ENCODE measurements around the gene ZNF75A. TPM values are rescaled to one million over a fixed set of nuclear protein-coding genes. Genes with fewer than 3 reads are reported as not detected.

ZNF75A gene
- total RNA-seq, 1 experiment from 2014 or later, result 15.9 TPM

DNA sequence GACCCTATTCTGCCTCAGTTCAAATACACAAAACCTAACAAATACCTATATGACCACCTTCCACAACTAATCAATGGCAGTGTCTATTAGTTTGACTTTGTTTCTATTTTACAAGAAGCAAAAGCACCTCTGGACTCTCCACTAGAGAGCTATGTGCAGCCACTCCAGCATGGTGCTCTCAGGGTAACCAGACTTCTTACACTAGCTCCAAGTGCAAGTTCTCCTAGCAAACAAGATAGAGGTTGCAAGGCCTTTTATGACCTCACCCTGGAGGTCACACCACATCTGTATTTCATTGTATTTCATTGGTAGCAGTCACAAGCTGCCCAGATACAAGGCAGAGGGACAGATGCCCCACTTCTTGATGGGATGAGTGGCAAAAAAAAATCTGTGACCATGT lies 30.4 kb upstream of the ZNF75A start:
- DNase-seq (no peak), ATAC-seq (no peak)
- no peaks in the 10 kb centered on the region for H3K36me3 ChIP-seq (ENCODE audit: low read depth, low read length)
- no peaks in the 10 kb centered on the region for H3K9me3 ChIP-seq (ENCODE audit: low read length)
- ChIA-PET CTCF (no interaction called here), POLR2A (ENCODE audit: unreplicated experiment) (interaction anchor here (0.5 kb wide), 1 partner anchor 117 kb away, joined by 13 read pairs; no protein-coding TSS in a partner anchor)
- H3K4me3 ChIP-seq (ENCODE audit: low read length), result no peak overlapping the region
- no peaks in the 10 kb centered on the region for H3F3A ChIP-seq (ENCODE audit: low read length, unreplicated experiment)
- H4K20me1 ChIP-seq (ENCODE audit: low read length), result no peaks in the 10 kb centered on the region
- H3K9me2 ChIP-seq (replicated peaks; ENCODE audit: low read length), result no peaks in the 10 kb centered on the region
- BruUV-seq (replicated peaks), result no TSS peak
- TF ChIP-seq, protein P1, sequence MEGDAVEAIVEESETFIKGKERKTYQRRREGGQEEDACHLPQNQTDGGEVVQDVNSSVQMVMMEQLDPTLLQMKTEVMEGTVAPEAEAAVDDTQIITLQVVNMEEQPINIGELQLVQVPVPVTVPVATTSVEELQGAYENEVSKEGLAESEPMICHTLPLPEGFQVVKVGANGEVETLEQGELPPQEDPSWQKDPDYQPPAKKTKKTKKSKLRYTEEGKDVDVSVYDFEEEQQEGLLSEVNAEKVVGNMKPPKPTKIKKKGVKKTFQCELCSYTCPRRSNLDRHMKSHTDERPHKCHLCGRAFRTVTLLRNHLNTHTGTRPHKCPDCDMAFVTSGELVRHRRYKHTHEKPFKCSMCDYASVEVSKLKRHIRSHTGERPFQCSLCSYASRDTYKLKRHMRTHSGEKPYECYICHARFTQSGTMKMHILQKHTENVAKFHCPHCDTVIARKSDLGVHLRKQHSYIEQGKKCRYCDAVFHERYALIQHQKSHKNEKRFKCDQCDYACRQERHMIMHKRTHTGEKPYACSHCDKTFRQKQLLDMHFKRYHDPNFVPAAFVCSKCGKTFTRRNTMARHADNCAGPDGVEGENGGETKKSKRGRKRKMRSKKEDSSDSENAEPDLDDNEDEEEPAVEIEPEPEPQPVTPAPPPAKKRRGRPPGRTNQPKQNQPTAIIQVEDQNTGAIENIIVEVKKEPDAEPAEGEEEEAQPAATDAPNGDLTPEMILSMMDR (conservative IDR thresholded peaks at IDR 0.05; ENCODE audit: low read depth, low read length), result no peak
- no peak for TF ChIP-seq EZH2 (IDR thresholded peaks at IDR 0.05; ENCODE audit: low read length, unreplicated experiment)
- no peak for TF ChIP-seq EZH2phosphoT487 (IDR thresholded peaks at IDR 0.05; ENCODE audit: borderline replicate concordance, low read length)
- intact Hi-C loops (cut with micrococcal nuclease), result no loop called here
- no peaks in the 10 kb centered on the region for H3K4me1 ChIP-seq (ENCODE audit: insufficient read depth, low read length)
- H3K27ac ChIP-seq (ENCODE audit: low read length), result no peak overlapping the region
- no peaks in the 10 kb centered on the region for H3K79me2 ChIP-seq (ENCODE audit: low read length)
- H3K27me3 ChIP-seq (ENCODE audit: low read length), result no peaks in the 10 kb centered on the region
- H3K9ac ChIP-seq (ENCODE audit: low read length), result no peak overlapping the region
- no peak overlapping the region for H3K4me2 ChIP-seq (ENCODE audit: low read length)
- H2AFZ ChIP-seq (ENCODE audit: low read length), result no peak overlapping the region

DNA sequence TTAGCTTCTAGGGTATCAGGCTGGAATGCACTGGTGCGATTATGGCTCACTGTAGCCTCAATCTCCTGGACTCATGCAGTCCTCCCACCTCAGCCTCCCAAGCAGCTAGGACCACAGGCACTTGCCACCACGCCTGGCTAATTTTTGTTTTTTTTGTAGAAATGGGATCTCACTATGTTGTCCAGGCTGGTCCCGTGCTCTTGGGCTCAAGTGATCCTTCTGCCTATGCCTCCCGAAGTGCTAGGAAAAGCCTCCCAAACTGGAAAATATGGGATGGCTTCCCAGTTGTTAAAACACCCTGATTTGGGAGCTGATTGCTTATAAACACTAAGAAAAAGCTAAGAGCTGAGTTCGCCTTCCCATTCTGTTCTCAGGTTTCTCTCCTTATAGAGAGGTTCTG lies 28.6 kb upstream of the ZNF75A start:
- Histone ChIP-seq H3K4me2 (ENCODE audit: low read length) (no peak overlapping the region), H3K9me3 (ENCODE audit: low read length) (no peaks in the 10 kb centered on the region), H3F3A (ENCODE audit: low read length, unreplicated experiment) (no peaks in the 10 kb centered on the region), H3K9me2 (replicated peaks; ENCODE audit: low read length) (no peaks in the 10 kb centered on the region), H3K27me3 (ENCODE audit: low read length) (no peaks in the 10 kb centered on the region), H3K4me1 (ENCODE audit: insufficient read depth, low read length) (no peaks in the 10 kb centered on the region), H4K20me1 (ENCODE audit: low read length) (no peaks in the 10 kb centered on the region), H2AFZ (ENCODE audit: low read length) (no peak overlapping the region), H3K4me3 (ENCODE audit: low read length) (no peak overlapping the region), H3K9ac (ENCODE audit: low read length) (no peak overlapping the region), H3K27ac (ENCODE audit: low read length) (no peak overlapping the region), H3K36me3 (ENCODE audit: low read depth, low read length) (no peaks in the 10 kb centered on the region), H3K79me2 (ENCODE audit: low read length) (no peaks in the 10 kb centered on the region)
- BruUV-seq (replicated peaks), result no TSS peak
- no peak for DNase-seq
- no peak for ATAC-seq
- intact Hi-C loops (cut with micrococcal nuclease), result no loop called here
- ChIA-PET CTCF (no interaction called here), POLR2A (ENCODE audit: unreplicated experiment) (no interaction called here)
- TF ChIP-seq, protein P1 (conservative IDR thresholded peaks at IDR 0.05; ENCODE audit: low read depth, low read length), result no peak
- TF ChIP-seq EZH2 (IDR thresholded peaks at IDR 0.05; ENCODE audit: low read length, unreplicated experiment) (no peak), EZH2phosphoT487 (IDR thresholded peaks at IDR 0.05; ENCODE audit: borderline replicate concordance, low read length) (no peak)

GRCh38 chr16:3281222-3281820 lies 24.0 kb upstream of the ZNF75A start:
- ChIA-PET POLR2A (ENCODE audit: unreplicated experiment) (no interaction called here), CTCF (no interaction called here)
- H3K27ac ChIP-seq (ENCODE audit: low read length), result no peak overlapping the region
- BruUV-seq (replicated peaks), result no TSS peak
- no peak for ATAC-seq
- no peaks in the 10 kb centered on the region for H3K9me3 ChIP-seq (ENCODE audit: low read length)
- H4K20me1 ChIP-seq (ENCODE audit: low read length), result 0 out of 2 replicates have a peak, but pooled peaks cover 8% of the 10 kb centered on the region
- TF ChIP-seq EZH2 (IDR thresholded peaks at IDR 0.05; ENCODE audit: low read length, unreplicated experiment) (no peak), EZH2phosphoT487 (IDR thresholded peaks at IDR 0.05; ENCODE audit: borderline replicate concordance, low read length) (no peak)
- TF ChIP-seq, protein P1 (conservative IDR thresholded peaks at IDR 0.05; ENCODE audit: low read depth, low read length), result no peak
- intact Hi-C loops (cut with micrococcal nuclease), result no loop called here
- peaks cover 31% of the 10 kb centered on the region for H3K79me2 ChIP-seq (ENCODE audit: low read length)
- H3K9ac ChIP-seq (ENCODE audit: low read length), result no peak overlapping the region
- peak overlapping the region; percentile 95; the same call in 1 of the 2 replicates for H3K4me2 ChIP-seq (ENCODE audit: low read length)
- no peaks in the 10 kb centered on the region for H3K27me3 ChIP-seq (ENCODE audit: low read length)
- peaks cover 10% of the 10 kb centered on the region for H3K36me3 ChIP-seq (ENCODE audit: low read depth, low read length)
- H3K4me1 ChIP-seq (ENCODE audit: insufficient read depth, low read length), result peaks cover 6% of the 10 kb centered on the region
- no peaks in the 10 kb centered on the region for H3K9me2 ChIP-seq (replicated peaks; ENCODE audit: low read length)
- DNase-seq, result no peak
- no peak overlapping the region for H3K4me3 ChIP-seq (ENCODE audit: low read length)
- H3F3A ChIP-seq (ENCODE audit: low read length, unreplicated experiment), result no peaks in the 10 kb centered on the region
- no peak overlapping the region for H2AFZ ChIP-seq (ENCODE audit: low read length)
